Hepatocyte (in vitro differentiated cells): ENCODE data around the gene MTX3.

ENCODE experiments used
- EZH2 ChIP-seq: fragments of 200-600 bp; sonication (generic); IDR thresholded peaks from 2 replicates; pipeline ENCODE4 v1.6.1; 2016; ENCODE audit warnings: antibody characterized with exemption, mild to moderate bottlenecking, borderline replicate concordance
- EZH2phosphoT487 ChIP-seq: fragments of 200-600 bp; sonication (generic); IDR thresholded peaks from one replicate; pipeline ENCODE4 v1.6.1; 2018; ENCODE audit warnings: antibody characterized with exemption, mild to moderate bottlenecking, low read depth, moderate library complexity; ENCODE audit not compliant: unreplicated experiment, severe bottlenecking
- TF ChIP-seq, protein P1 (sequence below): fragments of 200-600 bp; sonication (generic); IDR thresholded peaks from 2 replicates; pipeline ENCODE4 v1.5.1; 2016; ENCODE audit warnings: antibody characterized with exemption, mild to moderate bottlenecking; ENCODE audit not compliant: poor library complexity

DNA sequence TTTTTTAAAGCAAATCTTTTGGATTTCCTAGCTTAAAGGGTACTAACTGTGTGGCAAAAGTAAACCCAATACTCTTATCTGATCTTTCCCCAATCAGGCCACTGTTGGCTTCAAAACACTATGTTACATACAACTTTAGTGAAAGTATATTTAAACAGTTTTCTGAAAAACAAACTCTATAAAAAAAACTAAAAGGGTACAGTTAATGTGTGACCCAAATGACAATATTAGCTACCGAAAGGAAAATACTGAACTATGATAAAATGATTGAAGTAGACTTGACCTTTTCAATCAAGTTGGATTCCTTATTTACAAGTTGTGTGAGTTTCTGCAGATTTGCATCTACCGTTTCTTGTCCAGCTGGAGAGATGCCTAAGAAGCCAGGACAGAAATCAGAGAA, 5.8 kb downstream of the MTX3 start:
- TF ChIP-seq, protein P1, sequence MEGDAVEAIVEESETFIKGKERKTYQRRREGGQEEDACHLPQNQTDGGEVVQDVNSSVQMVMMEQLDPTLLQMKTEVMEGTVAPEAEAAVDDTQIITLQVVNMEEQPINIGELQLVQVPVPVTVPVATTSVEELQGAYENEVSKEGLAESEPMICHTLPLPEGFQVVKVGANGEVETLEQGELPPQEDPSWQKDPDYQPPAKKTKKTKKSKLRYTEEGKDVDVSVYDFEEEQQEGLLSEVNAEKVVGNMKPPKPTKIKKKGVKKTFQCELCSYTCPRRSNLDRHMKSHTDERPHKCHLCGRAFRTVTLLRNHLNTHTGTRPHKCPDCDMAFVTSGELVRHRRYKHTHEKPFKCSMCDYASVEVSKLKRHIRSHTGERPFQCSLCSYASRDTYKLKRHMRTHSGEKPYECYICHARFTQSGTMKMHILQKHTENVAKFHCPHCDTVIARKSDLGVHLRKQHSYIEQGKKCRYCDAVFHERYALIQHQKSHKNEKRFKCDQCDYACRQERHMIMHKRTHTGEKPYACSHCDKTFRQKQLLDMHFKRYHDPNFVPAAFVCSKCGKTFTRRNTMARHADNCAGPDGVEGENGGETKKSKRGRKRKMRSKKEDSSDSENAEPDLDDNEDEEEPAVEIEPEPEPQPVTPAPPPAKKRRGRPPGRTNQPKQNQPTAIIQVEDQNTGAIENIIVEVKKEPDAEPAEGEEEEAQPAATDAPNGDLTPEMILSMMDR: no peak
- no peak for TF ChIP-seq EZH2phosphoT487
- TF ChIP-seq EZH2: no peak
